Measurements from ENCODE around the gene CHRM1.
A peak's percentile ranks its signal among the peaks of the same experiment; 100 is the strongest.

CHRM1 gene

DNA sequence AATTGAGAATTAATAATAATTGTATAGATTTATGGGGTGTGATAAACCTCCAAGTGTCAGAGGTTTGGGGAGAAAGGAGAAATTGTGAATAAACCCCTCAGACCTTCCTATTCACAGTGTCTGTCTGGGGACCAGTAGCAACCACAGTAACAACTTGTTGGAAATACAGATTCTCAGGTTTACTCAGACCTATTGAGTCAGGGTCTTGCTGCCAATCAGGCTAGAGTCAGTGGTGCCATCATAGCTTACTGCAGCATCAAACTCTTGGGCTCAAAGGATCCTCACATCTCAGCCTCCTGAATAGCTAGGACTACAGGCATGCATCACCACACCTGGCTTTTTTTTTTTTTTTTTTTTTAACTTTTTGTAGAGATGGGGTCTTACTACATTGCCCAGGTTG lies 23.1 kb downstream of the CHRM1 start:
- TF ChIP-seq ZFX (IDR thresholded peaks at IDR 0.05; ENCODE audit: borderline replicate concordance): no peak
- TF ChIP-seq, protein P1, sequence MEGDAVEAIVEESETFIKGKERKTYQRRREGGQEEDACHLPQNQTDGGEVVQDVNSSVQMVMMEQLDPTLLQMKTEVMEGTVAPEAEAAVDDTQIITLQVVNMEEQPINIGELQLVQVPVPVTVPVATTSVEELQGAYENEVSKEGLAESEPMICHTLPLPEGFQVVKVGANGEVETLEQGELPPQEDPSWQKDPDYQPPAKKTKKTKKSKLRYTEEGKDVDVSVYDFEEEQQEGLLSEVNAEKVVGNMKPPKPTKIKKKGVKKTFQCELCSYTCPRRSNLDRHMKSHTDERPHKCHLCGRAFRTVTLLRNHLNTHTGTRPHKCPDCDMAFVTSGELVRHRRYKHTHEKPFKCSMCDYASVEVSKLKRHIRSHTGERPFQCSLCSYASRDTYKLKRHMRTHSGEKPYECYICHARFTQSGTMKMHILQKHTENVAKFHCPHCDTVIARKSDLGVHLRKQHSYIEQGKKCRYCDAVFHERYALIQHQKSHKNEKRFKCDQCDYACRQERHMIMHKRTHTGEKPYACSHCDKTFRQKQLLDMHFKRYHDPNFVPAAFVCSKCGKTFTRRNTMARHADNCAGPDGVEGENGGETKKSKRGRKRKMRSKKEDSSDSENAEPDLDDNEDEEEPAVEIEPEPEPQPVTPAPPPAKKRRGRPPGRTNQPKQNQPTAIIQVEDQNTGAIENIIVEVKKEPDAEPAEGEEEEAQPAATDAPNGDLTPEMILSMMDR (IDR thresholded peaks at IDR 0.05): no peak
- H3K27ac ChIP-seq: no peak overlapping the region

GRCh38 chr11:62897311-62897710 lies 23.9 kb downstream of the CHRM1 start:
- TF ChIP-seq, protein P1 (IDR thresholded peaks at IDR 0.05): no peak
- TF ChIP-seq ZFX (IDR thresholded peaks at IDR 0.05; ENCODE audit: borderline replicate concordance): no peak
- no peak overlapping the region for H3K27ac ChIP-seq

- H3K27ac ChIP-seq: no peak overlapping the region
- TF ChIP-seq ZFX (IDR thresholded peaks at IDR 0.05; ENCODE audit: borderline replicate concordance): no peak
- TF ChIP-seq, protein P1 (IDR thresholded peaks at IDR 0.05): no peak
Measured at GRCh38 chr11:62896049-62896448, 25.1 kb downstream of the CHRM1 start.

- no peak overlapping the region for H3K27ac ChIP-seq
- TF ChIP-seq, protein P1 (IDR thresholded peaks at IDR 0.05): no peak
- no peak for TF ChIP-seq ZFX (IDR thresholded peaks at IDR 0.05; ENCODE audit: borderline replicate concordance)
Measured at GRCh38 chr11:62895501-62895900, 25.7 kb downstream of the CHRM1 start.

DNA sequence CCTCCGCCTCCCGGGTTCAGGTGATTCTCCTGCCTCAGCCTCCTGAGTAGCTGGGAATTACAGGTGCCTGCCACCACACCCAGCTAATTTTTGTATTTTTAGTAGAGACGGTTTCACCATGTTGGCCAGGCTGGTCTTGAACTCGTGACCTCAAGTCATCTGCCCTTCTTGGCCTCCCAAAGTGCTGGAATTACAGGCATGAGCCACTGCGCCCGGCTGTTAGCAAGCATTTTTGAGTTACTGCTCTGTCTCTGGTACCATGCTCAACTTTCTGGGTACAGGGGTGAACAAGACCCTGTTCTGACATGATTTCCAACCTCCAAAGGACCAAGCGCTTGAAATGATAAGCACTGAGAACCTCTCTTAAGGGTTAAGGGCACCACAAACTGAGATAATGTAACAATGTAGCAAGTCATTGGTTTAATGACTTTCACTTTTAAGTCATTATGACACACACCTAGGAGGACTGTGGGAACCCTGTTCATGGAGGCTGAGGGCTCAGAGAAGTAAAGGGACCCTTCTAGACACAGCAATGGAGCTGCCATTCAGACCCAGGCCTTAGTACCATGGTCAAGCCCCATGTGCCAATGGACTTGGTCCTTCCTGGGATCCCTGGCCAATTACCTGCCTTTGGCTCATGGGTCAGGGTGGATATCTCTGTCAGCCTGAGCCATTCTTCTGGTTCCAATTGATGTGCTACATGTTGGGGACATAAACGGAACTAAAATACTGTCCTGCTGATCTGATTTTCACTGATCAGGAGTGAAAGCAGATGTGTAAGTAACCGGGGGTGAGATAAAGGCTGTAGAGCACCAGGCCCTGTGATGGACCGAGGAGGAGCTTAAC lies 28.9 kb downstream of the CHRM1 start:
- TF ChIP-seq, protein P1 (IDR thresholded peaks at IDR 0.05): no peak
- no peak for TF ChIP-seq ZFX (IDR thresholded peaks at IDR 0.05; ENCODE audit: borderline replicate concordance)
- H3K27ac ChIP-seq: no peak overlapping the region

DNA sequence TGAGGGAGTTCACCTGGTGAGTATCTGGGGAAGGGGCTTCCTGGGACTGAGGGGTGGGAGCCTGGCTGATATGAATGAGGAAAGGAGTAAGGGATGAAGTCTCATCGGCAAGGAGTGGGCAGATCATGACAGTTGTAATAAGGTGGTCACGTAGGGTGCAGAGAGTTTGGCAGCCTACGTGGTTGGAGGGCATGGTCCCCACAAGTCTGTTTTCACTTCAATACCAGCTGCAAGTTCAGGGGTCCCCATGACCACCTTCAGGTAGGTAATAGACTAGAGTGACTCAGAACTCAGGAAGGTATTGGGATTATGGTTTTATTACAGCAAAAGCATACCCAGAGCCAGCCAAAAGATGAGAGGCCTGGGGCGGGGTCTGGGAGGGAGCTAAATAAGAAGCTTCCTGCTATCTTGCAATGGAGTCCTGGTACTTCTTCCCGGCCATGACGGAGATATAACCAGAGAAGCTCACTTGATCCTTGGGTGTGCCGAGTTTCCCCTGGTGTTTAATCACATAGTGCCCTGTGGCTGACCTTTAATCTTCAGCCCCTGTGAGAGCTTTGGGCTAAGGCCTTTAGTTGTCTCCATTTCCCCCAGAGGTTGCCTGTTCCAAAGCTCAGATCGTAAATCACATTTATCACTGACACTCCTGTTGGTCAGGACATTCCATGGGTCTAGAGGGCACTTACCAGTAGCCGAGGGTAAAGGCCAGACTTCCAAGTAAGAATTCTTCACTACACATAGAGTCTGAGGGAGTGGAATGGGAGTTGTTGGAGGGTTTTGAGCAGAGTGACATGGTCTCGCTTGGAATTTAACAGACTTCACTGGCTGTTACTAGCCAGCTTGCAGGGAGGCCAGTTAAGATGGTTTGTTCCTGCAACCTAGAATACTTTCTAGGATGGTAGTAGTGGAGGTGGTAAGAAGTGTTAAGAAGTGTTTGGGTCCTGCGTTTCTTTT lies 31.4 kb downstream of the CHRM1 start:
- peak overlapping the region; percentile 63 for H3K27ac ChIP-seq
- no peak for TF ChIP-seq ZFX (IDR thresholded peaks at IDR 0.05; ENCODE audit: borderline replicate concordance)
- TF ChIP-seq, protein P1 (IDR thresholded peaks at IDR 0.05): no peak

Measured in 22Rv1 (cell line).